Loucy (cell line): Measurements from ENCODE around the gene SMAD5.
A peak's percentile ranks its signal among the peaks of the same experiment; 100 is the strongest.

ENCODE experiments used
- H2AFZ ChIP-seq: fragments of 200-600 bp; sonication (generic); 2 replicates; pipeline ENCODE4 v1.6.0; 2016; ENCODE audit warnings: antibody characterized with exemption, mild to moderate bottlenecking, low read length, moderate library complexity
- H3F3A ChIP-seq: fragments of 200-600 bp; 2 replicates; pipeline ENCODE4 v1.6.0; 2016; ENCODE audit warnings: antibody characterized with exemption, low read depth, mild to moderate bottlenecking
- H3K27me3 ChIP-seq: fragments of 200-600 bp; sonication (generic); 2 replicates; pipeline ENCODE4 v1.6.1; 2014; ENCODE audit warnings: low read length, mild to moderate bottlenecking; ENCODE audit not compliant: insufficient read depth, poor library complexity, severe bottlenecking
- H3K36me3 ChIP-seq: fragments of 200-600 bp; sonication (generic); 2 replicates; pipeline ENCODE4 v1.6.1; 2016; ENCODE audit warnings: low read length; ENCODE audit not compliant: insufficient read depth
- H3K4me1 ChIP-seq: fragments of 200-600 bp; sonication (generic); 2 replicates; pipeline ENCODE4 v1.5.1; 2014; ENCODE audit warnings: low read length, mild to moderate bottlenecking; ENCODE audit not compliant: insufficient read depth, poor library complexity, severe bottlenecking
- H3K4me2 ChIP-seq: fragments of 200-600 bp; sonication (generic); 2 replicates; pipeline ENCODE4 v1.6.0; 2014; ENCODE audit warnings: antibody characterized with exemption, low read length, low read depth, mild to moderate bottlenecking; ENCODE audit not compliant: poor library complexity, severe bottlenecking
- H3K4me3 ChIP-seq: fragments of 200-600 bp; sonication (generic); 2 replicates; pipeline ENCODE4 v1.5.1; 2014; ENCODE audit warnings: low read length, mild to moderate bottlenecking, mixed read lengths; ENCODE audit not compliant: poor library complexity, severe bottlenecking
- H3K79me2 ChIP-seq: fragments of 200-600 bp; sonication (generic); 2 replicates; pipeline ENCODE4 v1.6.1; 2014; ENCODE audit warnings: low read length; ENCODE audit not compliant: insufficient read depth
- H3K9ac ChIP-seq: fragments of 200-600 bp; sonication (generic); 2 replicates; pipeline ENCODE4 v1.6.0; 2014; ENCODE audit warnings: mild to moderate bottlenecking, low read depth, low read length, moderate library complexity; ENCODE audit not compliant: poor library complexity, severe bottlenecking
- H3K9me2 ChIP-seq: fragments of 200-600 bp; sonication (generic); replicated peaks from 2 replicates; pipeline ENCODE4 v1.6.1; 2016; ENCODE audit warnings: low read depth, low read length, mixed read lengths
- H3K9me3 ChIP-seq: fragments of 200-600 bp; sonication (generic); 2 replicates; pipeline ENCODE4 v1.6.1; 2014; ENCODE audit warnings: mild to moderate bottlenecking, antibody characterized with exemption, low read length, low read depth; ENCODE audit not compliant: insufficient read depth
- H4K20me1 ChIP-seq: fragments of 200-600 bp; sonication (generic); 2 replicates; pipeline ENCODE4 v1.6.0; 2014; ENCODE audit warnings: antibody characterized with exemption, low read length, mild to moderate bottlenecking; ENCODE audit not compliant: insufficient read depth, poor library complexity, severe bottlenecking
- EZH2phosphoT487 ChIP-seq: fragments of 200-600 bp; IDR thresholded peaks from 2 replicates; pipeline ENCODE4 v1.6.1; 2018; ENCODE audit warnings: antibody characterized with exemption, mild to moderate bottlenecking, moderate library complexity, borderline replicate concordance
- TF ChIP-seq, protein P1 (sequence below): fragments of 200-600 bp; sonication (generic); conservative IDR thresholded peaks from 2 replicates; pipeline ENCODE4 v1.5.1; 2014; ENCODE audit warnings: mild to moderate bottlenecking, antibody characterized with exemption, low read length

The SMAD5 gene

DNA sequence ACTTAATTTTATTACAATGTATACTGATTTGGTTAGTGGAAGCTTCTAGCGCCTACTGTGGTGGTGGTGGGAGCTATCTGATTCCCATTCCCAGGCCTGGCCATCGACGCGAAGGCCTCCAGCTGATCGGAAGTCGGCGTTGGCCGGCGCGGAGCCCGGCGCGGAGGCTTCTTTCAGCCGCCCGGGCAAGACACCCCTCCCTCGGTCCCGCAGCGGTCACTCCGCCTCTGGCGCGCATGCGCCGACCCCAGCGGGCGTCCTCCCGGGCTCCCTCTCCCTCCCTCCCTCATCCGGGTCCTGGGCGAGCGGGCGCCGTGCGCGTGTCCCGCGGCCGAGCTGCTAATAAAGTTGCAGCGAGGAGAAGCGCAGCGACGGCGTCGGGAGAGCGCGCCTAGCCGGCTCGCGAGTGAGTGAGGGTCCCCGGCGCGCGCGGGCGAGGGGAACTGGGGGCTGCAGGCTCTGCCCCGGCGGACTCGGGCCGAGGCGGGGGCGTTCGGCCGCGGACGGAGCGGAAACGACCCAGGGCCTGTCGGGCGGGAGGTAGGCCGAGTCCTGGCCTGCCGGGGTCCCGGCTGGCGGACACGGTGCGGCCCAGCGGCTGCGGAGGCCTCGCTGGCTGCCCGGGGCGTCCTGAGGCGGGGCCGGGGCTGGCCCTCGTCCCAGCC, at the start of gene SMAD5:
SMAD5 (plus strand) TSS at position 289 of the 665 bp plus-strand sequence. CDS start 20,916 bp downstream, outside the sequence.
- Histone ChIP-seq H3F3A (no peaks in the 10 kb centered on the region), H3K9ac (peak within 1 kb of the TSS; percentile 91), H3K4me1 (peaks cover 35% of the 10 kb centered on the region), H4K20me1 (peaks cover 45% of the 10 kb centered on the region), H3K9me3 (no peaks in the 10 kb centered on the region), H3K4me3 (peak within 1 kb of the TSS; percentile 96), H2AFZ (peak within 1 kb of the TSS; percentile 89), H3K9me2 (no peaks in the 10 kb centered on the region), H3K27me3 (peaks cover 4% of the 10 kb centered on the region), H3K4me2 (peak within 1 kb of the TSS; percentile 68), H3K79me2 (peaks cover 50% of the 10 kb centered on the region), H3K36me3 (no peaks in the 10 kb centered on the region)
- TF ChIP-seq, protein P1, sequence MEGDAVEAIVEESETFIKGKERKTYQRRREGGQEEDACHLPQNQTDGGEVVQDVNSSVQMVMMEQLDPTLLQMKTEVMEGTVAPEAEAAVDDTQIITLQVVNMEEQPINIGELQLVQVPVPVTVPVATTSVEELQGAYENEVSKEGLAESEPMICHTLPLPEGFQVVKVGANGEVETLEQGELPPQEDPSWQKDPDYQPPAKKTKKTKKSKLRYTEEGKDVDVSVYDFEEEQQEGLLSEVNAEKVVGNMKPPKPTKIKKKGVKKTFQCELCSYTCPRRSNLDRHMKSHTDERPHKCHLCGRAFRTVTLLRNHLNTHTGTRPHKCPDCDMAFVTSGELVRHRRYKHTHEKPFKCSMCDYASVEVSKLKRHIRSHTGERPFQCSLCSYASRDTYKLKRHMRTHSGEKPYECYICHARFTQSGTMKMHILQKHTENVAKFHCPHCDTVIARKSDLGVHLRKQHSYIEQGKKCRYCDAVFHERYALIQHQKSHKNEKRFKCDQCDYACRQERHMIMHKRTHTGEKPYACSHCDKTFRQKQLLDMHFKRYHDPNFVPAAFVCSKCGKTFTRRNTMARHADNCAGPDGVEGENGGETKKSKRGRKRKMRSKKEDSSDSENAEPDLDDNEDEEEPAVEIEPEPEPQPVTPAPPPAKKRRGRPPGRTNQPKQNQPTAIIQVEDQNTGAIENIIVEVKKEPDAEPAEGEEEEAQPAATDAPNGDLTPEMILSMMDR = no peak
- TF ChIP-seq EZH2phosphoT487 = no peak

DNA sequence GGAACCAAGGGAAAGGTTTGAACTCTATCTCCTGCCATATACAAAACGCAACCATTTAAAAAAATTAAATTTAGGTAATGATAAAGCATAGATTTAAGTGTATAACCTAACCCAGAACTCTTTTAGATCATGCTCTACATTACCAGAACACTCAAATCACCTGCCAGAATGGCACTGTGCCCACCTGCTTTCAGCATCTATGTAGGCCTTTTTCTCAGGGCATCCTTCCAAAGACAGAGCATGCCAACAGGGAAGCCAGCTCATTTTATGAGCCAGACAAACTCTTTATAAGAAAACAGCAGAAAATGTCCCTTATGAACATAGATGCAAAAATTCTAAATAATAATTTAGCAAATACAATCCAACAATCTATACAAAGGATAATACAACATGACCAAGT, 47.9 kb upstream of the SMAD5 start:
- Histone ChIP-seq H3K36me3 (no peaks in the 10 kb centered on the region), H3K9ac (no peak overlapping the region), H3K27me3 (no peaks in the 10 kb centered on the region), H3K4me1 (no peaks in the 10 kb centered on the region), H3K79me2 (no peaks in the 10 kb centered on the region), H3F3A (no peaks in the 10 kb centered on the region), H4K20me1 (no peaks in the 10 kb centered on the region), H3K4me2 (no peak overlapping the region), H3K9me3 (no peaks in the 10 kb centered on the region), H2AFZ (no peak overlapping the region), H3K4me3 (no peak overlapping the region), H3K9me2 (no peaks in the 10 kb centered on the region)
- no peak for TF ChIP-seq EZH2phosphoT487
- TF ChIP-seq, protein P1 = no peak

DNA sequence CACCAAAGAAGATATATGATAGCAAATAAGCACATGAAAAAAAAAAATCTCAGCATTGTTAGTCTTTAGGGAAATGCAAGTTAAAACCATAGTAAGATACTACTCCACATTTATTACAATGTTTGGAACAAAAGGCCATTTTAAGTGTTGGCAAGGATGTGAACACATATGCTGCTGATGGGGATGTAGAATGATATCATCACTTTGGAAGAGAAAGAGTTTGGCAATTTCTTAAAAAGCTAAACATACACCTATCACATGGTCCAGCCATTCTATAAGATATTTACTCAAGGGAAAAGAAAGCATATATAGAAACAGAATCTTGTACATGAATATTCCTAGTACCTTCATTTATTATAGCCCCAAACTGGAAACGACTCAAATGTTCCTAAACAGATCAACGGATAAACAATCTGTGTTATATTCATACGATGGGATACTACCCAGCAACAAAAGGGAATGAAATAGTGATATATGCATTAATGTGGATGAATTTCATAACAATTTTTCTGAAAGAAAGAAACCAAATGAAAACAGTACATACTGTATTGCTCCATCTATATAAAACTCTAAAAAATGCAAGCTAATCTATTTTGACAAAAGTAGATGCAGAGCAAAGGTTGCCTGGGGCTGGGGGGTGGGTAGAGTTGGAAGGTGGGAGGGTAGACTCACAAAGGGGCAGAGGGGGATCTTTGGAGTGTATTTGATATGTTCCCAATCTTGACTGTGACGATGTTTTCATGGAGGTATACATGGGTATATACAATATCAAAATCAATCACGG, 45.7 kb upstream of the SMAD5 start:
- H3K79me2 ChIP-seq = no peaks in the 10 kb centered on the region
- H3K4me3 ChIP-seq = no peak overlapping the region
- no peaks in the 10 kb centered on the region for H3K9me2 ChIP-seq
- TF ChIP-seq EZH2phosphoT487 = no peak
- TF ChIP-seq, protein P1 = no peak
- no peaks in the 10 kb centered on the region for H3K36me3 ChIP-seq
- H3K4me1 ChIP-seq = no peaks in the 10 kb centered on the region
- no peak overlapping the region for H3K4me2 ChIP-seq
- no peaks in the 10 kb centered on the region for H3F3A ChIP-seq
- H3K9me3 ChIP-seq = no peaks in the 10 kb centered on the region
- H3K27me3 ChIP-seq = no peaks in the 10 kb centered on the region
- no peak overlapping the region for H2AFZ ChIP-seq
- no peaks in the 10 kb centered on the region for H4K20me1 ChIP-seq
- H3K9ac ChIP-seq = no peak overlapping the region
